Activated T-helper 1 cell treated with Interleukin-2 at 50 U/mL for 16 hours (primary cell): ENCODE data around the gene D2HGDH.

ENCODE experiments used
- DNase-seq: peaks from one replicate; pipeline ENCODE4 v3.0.0-alpha.2; 2020; ENCODE audit warnings: low read depth

D2HGDH gene

GRCh38 chr2:241734467-241735208 lies at the start of gene D2HGDH:
D2HGDH (plus strand) TSS chr2:241734630; CDS start chr2:241735225, 595 bp downstream.
- DNase-seq, result peak; percentile 90

GRCh38 chr2:241686324-241686649 lies 48.1 kb upstream of the D2HGDH start:
- DNase-seq, result no peak

- peak; percentile 96 for DNase-seq
Measured at GRCh38 chr2:241686650-241687425, 47.6 kb upstream of the D2HGDH start, which contains the start of gene DTYMK. DTYMK (minus strand) TSS chr2:241686815; CDS start chr2:241686783, 32 bp downstream.

- peak; percentile 22 for DNase-seq
Measured at GRCh38 chr2:241689306-241689705, 45.1 kb upstream of the D2HGDH start.

DNA sequence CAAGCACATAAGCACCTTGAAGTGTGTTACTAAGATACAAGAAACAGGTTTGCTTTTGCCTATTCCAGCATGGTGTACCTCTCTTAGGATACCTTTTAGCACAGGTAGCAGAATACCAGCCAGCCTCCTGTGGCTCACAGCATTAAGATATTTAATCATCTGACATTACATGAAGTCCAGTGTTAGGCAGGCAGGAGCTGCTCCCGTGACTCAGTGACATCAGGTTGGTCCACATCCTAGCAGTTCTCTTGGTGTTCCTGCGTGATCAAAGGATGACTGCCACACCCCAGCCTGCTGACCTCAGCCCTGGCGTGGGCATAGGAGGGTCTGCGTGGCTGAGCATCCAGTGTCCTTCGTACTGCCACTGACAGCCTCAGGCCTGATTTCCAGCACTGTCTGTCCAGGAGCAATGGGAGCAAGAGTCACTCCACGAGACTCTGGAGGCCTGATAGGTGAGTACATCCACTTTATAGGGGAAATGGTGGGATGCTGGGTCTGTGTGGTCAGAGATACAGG lies 44.2 kb upstream of the D2HGDH start:
- DNase-seq, result no peak

- DNase-seq, result no peak
Measured at GRCh38 chr2:241692448-241692847, 42.0 kb upstream of the D2HGDH start.

- no peak for DNase-seq
Measured at GRCh38 chr2:241695651-241696050, 38.8 kb upstream of the D2HGDH start.

DNA sequence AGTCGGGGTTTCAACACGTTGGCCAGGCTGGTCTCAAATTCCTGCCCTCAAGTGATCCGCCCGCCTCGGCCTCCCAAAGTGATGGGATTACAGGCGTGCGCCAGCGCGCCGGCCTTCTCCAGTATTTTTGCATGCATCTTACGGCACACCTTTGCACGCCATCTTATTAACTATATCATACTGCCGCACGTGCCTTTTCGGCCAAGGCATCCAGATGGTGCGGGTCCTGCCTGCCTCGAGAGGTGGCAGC lies 33.4 kb upstream of the D2HGDH start:
- DNase-seq, result no peak

DNA sequence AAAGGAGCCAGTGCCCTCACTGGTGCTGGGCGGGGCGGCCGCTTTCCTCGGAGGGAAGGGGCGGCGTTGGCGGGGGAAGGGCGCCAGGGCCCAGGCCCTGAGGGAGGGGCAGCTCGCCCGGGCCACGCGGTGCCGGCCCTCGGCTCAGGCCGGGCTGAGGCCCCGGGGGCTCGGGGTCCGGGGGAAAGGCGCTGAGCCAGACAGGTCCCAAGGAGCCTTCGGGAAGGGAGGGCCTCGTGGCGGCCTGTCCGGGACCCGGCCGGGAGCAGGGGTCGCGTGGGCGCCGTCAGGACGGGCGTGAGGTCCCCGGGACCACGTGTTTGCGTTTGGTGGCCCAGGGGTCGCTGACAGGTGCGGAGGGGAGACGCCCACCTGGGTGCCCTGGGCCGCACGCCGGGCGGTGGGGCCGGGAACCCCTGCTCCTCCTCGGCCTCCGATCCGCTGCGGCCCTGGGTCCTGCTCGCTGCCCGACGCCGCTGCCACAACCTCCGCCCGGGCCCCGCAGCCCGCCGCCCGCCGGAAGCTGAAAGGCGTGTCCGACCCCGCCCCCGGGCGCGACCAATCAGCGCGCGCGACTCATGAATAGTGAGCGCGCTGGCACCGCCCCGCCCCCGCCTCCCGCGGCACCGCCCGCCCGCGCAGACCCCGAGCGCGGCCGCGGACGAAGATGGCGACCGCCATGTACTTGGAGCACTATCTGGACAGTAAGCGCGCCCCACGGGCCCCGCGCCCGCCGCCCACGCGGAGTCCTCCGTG lies 32.9 kb upstream of the D2HGDH start, which contains the start of gene ING5:
TSS of gene ING5 (plus strand) at position 641 of the 756 bp plus-strand sequence. CDS start at position 668, 27 bp downstream.
- peak; percentile 94 for DNase-seq

DNA sequence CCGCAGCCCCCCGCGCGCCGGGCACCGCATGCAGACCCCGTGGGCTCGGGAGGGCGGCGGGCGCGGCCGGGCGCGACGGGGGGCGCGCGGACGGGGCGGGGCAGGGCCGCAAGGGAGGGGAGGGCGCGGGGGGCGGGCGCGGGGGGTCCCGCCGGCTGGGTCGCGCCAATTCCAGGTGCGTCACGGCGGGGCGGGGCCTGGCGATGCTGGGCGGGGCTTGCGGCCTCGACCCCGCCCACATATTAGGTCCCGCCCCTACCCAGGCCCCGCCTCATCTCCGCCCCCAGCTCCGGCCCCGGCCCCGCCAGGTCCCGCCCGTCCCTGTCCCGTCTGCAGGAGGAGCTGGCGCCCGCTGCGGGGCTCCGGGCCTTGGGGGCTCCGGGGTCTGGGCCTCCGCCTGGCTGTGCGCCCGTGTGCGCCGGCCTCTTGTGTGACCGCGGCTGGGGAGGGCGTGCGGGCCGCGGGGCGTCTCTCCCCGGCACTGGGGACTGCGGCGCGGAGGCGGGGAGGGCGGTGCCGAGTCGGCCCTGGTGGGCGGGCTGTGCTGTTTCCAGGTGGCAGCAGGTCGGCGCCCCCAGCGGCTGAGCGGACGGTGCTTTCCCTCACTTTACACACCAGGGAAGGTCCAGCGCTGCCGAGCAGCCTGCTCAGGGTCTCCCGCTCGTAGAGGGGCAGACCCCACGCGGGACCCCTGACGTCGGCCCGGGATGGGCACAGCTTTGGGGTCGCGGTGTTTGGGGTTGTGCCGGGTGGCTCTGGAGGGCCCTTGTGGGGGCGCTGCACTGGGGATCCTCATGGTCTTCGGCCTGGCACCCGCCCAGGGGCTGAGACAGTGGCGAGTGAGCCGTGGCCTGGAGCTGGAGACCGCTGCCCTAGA lies 32.0 kb upstream of the D2HGDH start:
- DNase-seq, result peak; percentile 78

- DNase-seq, result no peak
Measured at GRCh38 chr2:241703032-241703604, 31.3 kb upstream of the D2HGDH start.

GRCh38 chr2:241706537-241706936 lies 27.9 kb upstream of the D2HGDH start:
- no peak for DNase-seq

- no peak for DNase-seq
Measured at GRCh38 chr2:241708879-241709278, 25.6 kb upstream of the D2HGDH start.

GRCh38 chr2:241719093-241719492 lies 15.3 kb upstream of the D2HGDH start:
- DNase-seq, result no peak

GRCh38 chr2:241720099-241720498 lies 14.3 kb upstream of the D2HGDH start:
- no peak for DNase-seq

DNA sequence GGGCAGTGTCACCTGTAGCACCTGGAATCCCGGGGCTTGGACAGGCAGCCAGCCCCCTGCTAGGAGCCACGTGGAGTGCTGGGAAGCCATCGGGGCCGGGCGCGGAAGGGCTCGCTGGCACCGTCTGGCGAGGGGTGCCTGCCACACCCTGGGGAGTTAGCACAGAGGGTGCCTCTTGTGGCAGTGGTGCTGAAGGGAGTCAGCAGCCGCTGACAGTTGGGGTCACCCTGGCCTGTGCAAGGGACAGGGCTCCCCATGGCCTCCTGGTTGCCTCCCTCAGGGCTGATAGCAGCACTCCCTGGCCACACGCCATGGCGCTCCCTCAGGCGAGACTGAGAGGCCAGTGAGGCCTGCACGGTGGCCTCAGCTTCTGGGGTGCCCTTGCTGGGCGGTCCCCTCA lies 13.9 kb upstream of the D2HGDH start:
- DNase-seq, result no peak

GRCh38 chr2:241721852-241722251 lies 12.6 kb upstream of the D2HGDH start:
- DNase-seq, result no peak

- no peak for DNase-seq
Measured at GRCh38 chr2:241722896-241723454, 11.5 kb upstream of the D2HGDH start.

GRCh38 chr2:241724259-241724974 lies 10.0 kb upstream of the D2HGDH start:
- DNase-seq, result no peak
